Measurements from ENCODE around the gene TBC1D24.
A peak's percentile ranks its signal among the peaks of the same experiment; 100 is the strongest.
"Not testable (repeated sequence)": the region's sequence is repeated elsewhere in the genome, so short reads cannot be mapped to it uniquely, and the experiment has no call there.

Gene TBC1D24

GRCh38 chr16:2428784-2429033, 46.2 kb upstream of the TBC1D24 start:
- peak; percentile 1 for TF ChIP-seq CTCF (IDR thresholded peaks at IDR 0.05; ENCODE audit: low read depth, low read length, missing control alignments)
- H3K4me3 ChIP-seq (ENCODE audit: low read depth, low read length) = peak overlapping the region; percentile 79
- DNase-seq (ENCODE audit: low read depth) = no peak
- in situ Hi-C loops (cut with HindIII; ENCODE audit: low sequenced_read_pairs) = loop anchor here (10.0 kb wide), 1 partner anchor 264 kb away; no protein-coding TSS in a partner anchor

GRCh38 chr16:2429034-2429770, 45.7 kb upstream of the TBC1D24 start, which contains the start of gene CCNF:
TSS of gene CCNF (plus strand) at chr16:2429447. CDS start at chr16:2429482, 35 bp downstream.
- in situ Hi-C loops (cut with HindIII; ENCODE audit: low sequenced_read_pairs) = loop anchor here (10.0 kb wide), 1 partner anchor 264 kb away; no protein-coding TSS in a partner anchor
- H3K4me3 ChIP-seq (ENCODE audit: low read depth, low read length) = peak within 1 kb of the TSS; percentile 79
- peak; percentile 85 for DNase-seq (ENCODE audit: low read depth)
- no peak for TF ChIP-seq CTCF (IDR thresholded peaks at IDR 0.05; ENCODE audit: low read depth, low read length, missing control alignments)

GRCh38 chr16:2429771-2430663, 44.9 kb upstream of the TBC1D24 start:
- no peak for DNase-seq (ENCODE audit: low read depth)
- in situ Hi-C loops (cut with HindIII; ENCODE audit: low sequenced_read_pairs) = loop anchor here (10.0 kb wide), 1 partner anchor 265 kb away; no protein-coding TSS in a partner anchor
- TF ChIP-seq CTCF (IDR thresholded peaks at IDR 0.05; ENCODE audit: low read depth, low read length, missing control alignments) = peak; percentile 30
- peak overlapping the region; percentile 79 for H3K4me3 ChIP-seq (ENCODE audit: low read depth, low read length)

- no peak overlapping the region for H3K4me3 ChIP-seq (ENCODE audit: low read depth, low read length)
- no peak for DNase-seq (ENCODE audit: low read depth)
- TF ChIP-seq CTCF (IDR thresholded peaks at IDR 0.05; ENCODE audit: low read depth, low read length, missing control alignments) = no peak
- in situ Hi-C loops (cut with HindIII; ENCODE audit: low sequenced_read_pairs) = no loop called here
These were observed 42.6 kb upstream of the TBC1D24 start for GRCh38 chr16:2432286-2432685.

- TF ChIP-seq CTCF (IDR thresholded peaks at IDR 0.05; ENCODE audit: low read depth, low read length, missing control alignments) = no peak
- no peak overlapping the region for H3K4me3 ChIP-seq (ENCODE audit: low read depth, low read length)
- no peak for DNase-seq (ENCODE audit: low read depth)
- in situ Hi-C loops (cut with HindIII; ENCODE audit: low sequenced_read_pairs) = no loop called here
These were observed 42.0 kb upstream of the TBC1D24 start for GRCh38 chr16:2432801-2433505.

- H3K4me3 ChIP-seq (ENCODE audit: low read depth, low read length); in situ Hi-C loops (cut with HindIII; ENCODE audit: low sequenced_read_pairs); DNase-seq (ENCODE audit: low read depth): not testable (repeated sequence)
These were observed 39.7 kb upstream of the TBC1D24 start for GRCh38 chr16:2435236-2435635.

Data from astrocyte of the cerebellum (primary cell).